GM23338 (cell line): ENCODE data around the gene DMRTB1.

Source experiments
- CREB1 ChIP-seq: fragments of 250-450 bp; sonication (Bioruptor Pico); IDR thresholded peaks from 2 replicates; pipeline ENCODE4 v1.5.0; 2020; ENCODE audit warnings: low read depth, mild to moderate bottlenecking, moderate library complexity
- CTCF ChIP-seq, 2 experiments: fragments of 200-600 bp in 1 of 2; sonication (generic) in 1 of 2; conservative IDR thresholded peaks; 2 replicates each; pipeline versions ENCODE4 v1.5.1 to v1.6.1; 2016 to 2017; ENCODE audit warnings: antibody characterized with exemption in 2 of 2, low read depth in 2 of 2, mild to moderate bottlenecking in 2 of 2, moderate library complexity in 1 of 2
- EZH2 ChIP-seq: fragments of 200-600 bp; sonication (generic); IDR thresholded peaks from one replicate; pipeline ENCODE4 v1.8.0; 2017; ENCODE audit warnings: antibody characterized with exemption, mild to moderate bottlenecking, low read depth; ENCODE audit not compliant: unreplicated experiment
- EZH2phosphoT487 ChIP-seq: fragments of 200-600 bp; sonication (generic); IDR thresholded peaks from one replicate; pipeline ENCODE4 v1.8.1; 2018; ENCODE audit warnings: antibody characterized with exemption; ENCODE audit not compliant: unreplicated experiment
- JUNB ChIP-seq: IDR thresholded peaks from one replicate; pipeline ENCODE4 v1.6.1; 2016; ENCODE audit warnings: antibody characterized with exemption; ENCODE audit not compliant: unreplicated experiment
- NANOG ChIP-seq: IDR thresholded peaks from 2 replicates; pipeline ENCODE4 v1.6.1; 2016; ENCODE audit warnings: antibody characterized with exemption, borderline replicate concordance
- POLR2AphosphoS5 ChIP-seq: IDR thresholded peaks from 2 replicates; pipeline ENCODE4 v1.6.1; 2016; ENCODE audit warnings: antibody characterized with exemption, low read depth
- REST ChIP-seq: IDR thresholded peaks from one replicate; pipeline ENCODE4 v1.6.1; 2018; ENCODE audit warnings: antibody characterized with exemption; ENCODE audit not compliant: unreplicated experiment
- STAT1 ChIP-seq: IDR thresholded peaks from one replicate; pipeline ENCODE4 v1.6.1; 2016; ENCODE audit warnings: antibody characterized with exemption; ENCODE audit not compliant: unreplicated experiment
- ZNF114 ChIP-seq: fragments of 250-450 bp; sonication (Bioruptor Pico); IDR thresholded peaks from 2 replicates; pipeline ENCODE4 v1.5.0; 2020; ENCODE audit warnings: mild to moderate bottlenecking, moderate library complexity
- ZNF331 ChIP-seq: fragments of 250-450 bp; sonication (Bioruptor Pico); IDR thresholded peaks from 2 replicates; pipeline ENCODE4 v1.5.0; 2020; ENCODE audit warnings: low read depth, mild to moderate bottlenecking, moderate library complexity
- ZNF462 ChIP-seq: fragments of 250-450 bp; sonication (Bioruptor Pico); IDR thresholded peaks from 2 replicates; pipeline ENCODE4 v1.5.0; 2020; ENCODE audit warnings: mild to moderate bottlenecking, moderate library complexity
- TF ChIP-seq, protein P1 (sequence below): IDR thresholded peaks from 2 replicates; pipeline ENCODE4 v1.6.1; 2016; ENCODE audit warnings: antibody characterized with exemption

DNA sequence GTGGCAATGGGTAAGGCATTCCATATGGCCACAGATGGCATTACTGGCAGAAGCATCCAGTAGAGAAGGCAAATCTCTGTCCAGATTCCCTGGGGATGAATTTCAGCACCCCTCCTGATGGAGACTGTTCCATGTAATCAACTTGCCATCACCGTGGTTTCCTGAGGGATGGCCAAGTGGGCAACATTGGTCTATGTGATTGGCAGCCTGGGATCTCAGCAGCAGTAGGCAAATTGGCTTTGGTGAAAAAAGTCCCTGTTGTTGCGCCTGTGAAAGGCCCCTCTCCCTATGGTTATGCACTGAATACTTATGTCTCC, 19.3 kb downstream of the DMRTB1 start:
- TF ChIP-seq CTCF (conservative IDR thresholded peaks at IDR 0.05; ENCODE audit: low read depth in 2 of 2) (no peak), EZH2phosphoT487 (no peak), POLR2AphosphoS5 (no peak), JUNB (no peak), CREB1 (CRISPR knock-in tag) (no peak), REST (no peak), EZH2 (no peak), ZNF114 (CRISPR knock-in tag) (no peak), STAT1 (no peak), NANOG (no peak), ZNF331 (no peak), ZNF462 (CRISPR knock-in tag) (no peak)
- TF ChIP-seq, protein P1, sequence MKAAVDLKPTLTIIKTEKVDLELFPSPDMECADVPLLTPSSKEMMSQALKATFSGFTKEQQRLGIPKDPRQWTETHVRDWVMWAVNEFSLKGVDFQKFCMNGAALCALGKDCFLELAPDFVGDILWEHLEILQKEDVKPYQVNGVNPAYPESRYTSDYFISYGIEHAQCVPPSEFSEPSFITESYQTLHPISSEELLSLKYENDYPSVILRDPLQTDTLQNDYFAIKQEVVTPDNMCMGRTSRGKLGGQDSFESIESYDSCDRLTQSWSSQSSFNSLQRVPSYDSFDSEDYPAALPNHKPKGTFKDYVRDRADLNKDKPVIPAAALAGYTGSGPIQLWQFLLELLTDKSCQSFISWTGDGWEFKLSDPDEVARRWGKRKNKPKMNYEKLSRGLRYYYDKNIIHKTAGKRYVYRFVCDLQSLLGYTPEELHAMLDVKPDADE = no peak
